Measurements from ENCODE around the gene MVB12B.
A peak's percentile ranks its signal among the peaks of the same experiment; 100 is the strongest.

DNA sequence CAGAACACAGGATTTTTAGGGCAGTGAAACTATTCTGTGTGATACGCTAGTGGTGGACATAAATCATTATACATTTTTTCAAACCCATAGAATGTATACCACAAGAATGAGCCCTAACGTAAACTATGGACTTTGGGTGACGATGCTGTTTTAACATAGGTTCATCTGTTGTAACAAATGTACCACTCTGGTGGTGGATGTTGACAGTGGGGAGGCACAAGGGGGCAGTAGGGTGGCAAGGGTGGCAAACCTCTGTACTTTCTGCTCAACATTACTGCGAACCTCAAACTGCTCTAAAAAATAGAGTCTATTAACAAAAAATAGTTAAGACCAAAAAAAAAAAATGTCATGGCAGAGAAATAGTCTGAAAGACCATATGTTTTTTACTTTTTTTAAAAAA, 9.1 kb upstream of the MVB12B start:
- TF ChIP-seq, protein P1, sequence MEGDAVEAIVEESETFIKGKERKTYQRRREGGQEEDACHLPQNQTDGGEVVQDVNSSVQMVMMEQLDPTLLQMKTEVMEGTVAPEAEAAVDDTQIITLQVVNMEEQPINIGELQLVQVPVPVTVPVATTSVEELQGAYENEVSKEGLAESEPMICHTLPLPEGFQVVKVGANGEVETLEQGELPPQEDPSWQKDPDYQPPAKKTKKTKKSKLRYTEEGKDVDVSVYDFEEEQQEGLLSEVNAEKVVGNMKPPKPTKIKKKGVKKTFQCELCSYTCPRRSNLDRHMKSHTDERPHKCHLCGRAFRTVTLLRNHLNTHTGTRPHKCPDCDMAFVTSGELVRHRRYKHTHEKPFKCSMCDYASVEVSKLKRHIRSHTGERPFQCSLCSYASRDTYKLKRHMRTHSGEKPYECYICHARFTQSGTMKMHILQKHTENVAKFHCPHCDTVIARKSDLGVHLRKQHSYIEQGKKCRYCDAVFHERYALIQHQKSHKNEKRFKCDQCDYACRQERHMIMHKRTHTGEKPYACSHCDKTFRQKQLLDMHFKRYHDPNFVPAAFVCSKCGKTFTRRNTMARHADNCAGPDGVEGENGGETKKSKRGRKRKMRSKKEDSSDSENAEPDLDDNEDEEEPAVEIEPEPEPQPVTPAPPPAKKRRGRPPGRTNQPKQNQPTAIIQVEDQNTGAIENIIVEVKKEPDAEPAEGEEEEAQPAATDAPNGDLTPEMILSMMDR (conservative IDR thresholded peaks at IDR 0.05 in 1 of 2, IDR thresholded peaks at IDR 0.05 in 1 of 2; ENCODE audit: low read depth in 1 of 2, low read length in 2 of 2), result peak; percentile 6 to 24
- no peak for TF ChIP-seq EZH2 (IDR thresholded peaks at IDR 0.05; ENCODE audit: low read length, missing control alignments)

Data from fibroblast of lung (primary cell).